Inflammatory macrophage treated with lipopolysaccharide for 4 hours (primary cell): Measurements from ENCODE around the gene SUSD2.
A peak's percentile ranks its signal among the peaks of the same experiment; 100 is the strongest.
"Not testable (repeated sequence)": the region's sequence is repeated elsewhere in the genome, so short reads cannot be mapped to it uniquely, and the experiment has no call there.

Experiments
- DNase-seq: peaks from one replicate; pipeline ENCODE4 v3.0.0-alpha.2; 2020

SUSD2 gene

GRCh38 chr22:24189249-24190158, 8.2 kb downstream of the SUSD2 start:
- peak; percentile 62 for DNase-seq

- DNase-seq: no peak
Observed at GRCh38 chr22:24190159-24190540, 8.9 kb downstream of the SUSD2 start.

GRCh38 chr22:24190596-24191208, 9.4 kb downstream of the SUSD2 start:
- DNase-seq: no peak

- no peak for DNase-seq
Observed at GRCh38 chr22:24191381-24191841, 10.1 kb downstream of the SUSD2 start.

- DNase-seq: no peak
Observed at GRCh38 chr22:24191893-24192292, 10.6 kb downstream of the SUSD2 start.

GRCh38 chr22:24198682-24199052, 17.4 kb downstream of the SUSD2 start:
- no peak for DNase-seq

- no peak for DNase-seq
Observed at GRCh38 chr22:24200619-24201212, 19.4 kb downstream of the SUSD2 start.

GRCh38 chr22:24201681-24202614, 20.7 kb downstream of the SUSD2 start:
- no peak for DNase-seq

GRCh38 chr22:24203856-24204255, 22.6 kb downstream of the SUSD2 start:
- not testable (repeated sequence) for DNase-seq

- peak; percentile 57 for DNase-seq
Observed at GRCh38 chr22:24205438-24206195, 24.3 kb downstream of the SUSD2 start.

- DNase-seq: not testable (repeated sequence)
Observed at GRCh38 chr22:24206460-24207263, 25.4 kb downstream of the SUSD2 start.

GRCh38 chr22:24207264-24208011, 26.2 kb downstream of the SUSD2 start:
- DNase-seq: peak; percentile 49

- DNase-seq: peak; percentile 99
Observed at GRCh38 chr22:24208012-24208749, 26.9 kb downstream of the SUSD2 start.

GRCh38 chr22:24209016-24209415, 27.7 kb downstream of the SUSD2 start:
- DNase-seq: no peak

- no peak for DNase-seq
Observed at GRCh38 chr22:24209687-24210086, 28.4 kb downstream of the SUSD2 start.

GRCh38 chr22:24210409-24210808, 29.1 kb downstream of the SUSD2 start:
- DNase-seq: peak; percentile 36

- DNase-seq: not testable (repeated sequence)
Observed at GRCh38 chr22:24211716-24212115, 30.4 kb downstream of the SUSD2 start.

GRCh38 chr22:24213111-24213510, 31.8 kb downstream of the SUSD2 start:
- DNase-seq: not testable (repeated sequence)
